NCI-H1930 (cell line): ENCODE measurements around the gene LRMDA.

Source experiments
- DNase-seq, 2 experiments: peaks; one replicate each; lab custom pipeline; 2025; lab: John Stamatoyannopoulos, UW

Gene LRMDA

DNA sequence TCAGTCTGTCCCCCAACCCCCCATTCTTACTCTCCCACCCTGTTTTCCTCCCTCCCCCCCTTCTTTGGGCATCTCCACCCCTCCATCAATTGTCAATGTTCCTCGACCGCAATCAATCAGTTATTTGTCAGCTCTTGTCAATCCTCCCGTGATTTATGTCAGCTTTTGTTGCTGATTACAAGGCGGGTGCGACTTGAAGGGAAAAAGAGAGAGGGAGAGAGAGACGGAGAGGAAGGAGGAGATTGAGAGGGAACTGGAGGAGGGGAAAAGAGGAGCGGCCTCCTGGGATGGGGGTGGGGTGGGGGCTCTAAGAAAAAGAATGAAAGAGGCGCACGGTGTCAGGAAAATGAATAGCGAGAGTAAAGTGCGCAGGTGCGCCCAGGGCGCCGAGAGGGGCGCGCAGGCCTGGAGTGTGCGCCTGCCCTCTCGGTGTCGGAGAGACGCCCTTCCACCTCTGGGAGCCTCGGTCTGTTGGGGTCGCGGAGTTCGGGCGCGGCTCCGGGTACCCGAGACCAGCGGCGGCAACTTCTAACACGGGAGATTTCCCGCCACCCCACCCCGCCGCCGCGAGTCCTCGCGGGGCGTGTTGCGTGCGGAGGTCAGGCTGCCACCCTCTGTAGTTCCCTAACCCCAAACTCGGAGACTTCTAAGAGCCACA lies 28.8 kb upstream of the LRMDA start:
- peak; percentile 68 to 81 for DNase-seq

DNA sequence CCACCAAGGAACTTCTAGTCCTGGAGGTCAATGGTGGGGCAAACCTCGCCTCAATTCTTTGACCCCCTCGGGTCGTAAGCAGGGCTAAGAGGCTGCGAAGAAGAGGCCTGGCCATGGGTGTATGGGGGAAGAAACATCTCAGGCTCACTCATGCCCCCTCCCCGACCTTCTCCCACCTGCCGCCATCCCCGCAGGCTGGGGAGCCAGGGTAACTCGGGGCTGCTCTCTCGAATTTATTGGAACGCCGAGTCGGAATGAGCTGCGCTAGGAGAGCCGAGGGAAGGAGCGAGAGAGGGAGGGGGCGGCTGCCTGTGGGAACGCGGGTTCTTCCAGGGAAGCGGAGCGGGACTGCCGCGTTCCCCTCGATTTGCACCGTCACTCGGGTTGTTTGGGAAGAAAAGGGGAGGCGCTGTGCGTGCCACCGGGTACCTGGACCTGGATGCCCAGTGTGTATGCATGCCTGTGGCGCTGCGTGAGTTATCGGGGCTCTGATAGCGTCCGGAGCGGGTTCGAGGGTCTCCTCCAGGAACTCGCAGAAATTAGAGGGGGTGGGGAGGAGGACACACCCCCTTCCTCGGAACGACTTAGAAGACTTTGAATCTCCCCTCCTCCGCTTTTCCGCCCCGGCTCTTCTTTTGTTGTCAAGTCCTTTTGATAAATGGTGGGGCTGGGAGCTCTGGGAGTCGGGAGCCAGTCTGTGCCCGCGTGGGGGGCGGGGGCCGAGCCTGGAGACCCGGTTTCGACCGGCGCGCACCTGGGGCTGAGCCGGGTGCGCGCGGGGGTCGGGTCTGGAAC lies 28.1 kb upstream of the LRMDA start:
- peak in 1 of 2 experiments; percentile 36 for DNase-seq

DNA sequence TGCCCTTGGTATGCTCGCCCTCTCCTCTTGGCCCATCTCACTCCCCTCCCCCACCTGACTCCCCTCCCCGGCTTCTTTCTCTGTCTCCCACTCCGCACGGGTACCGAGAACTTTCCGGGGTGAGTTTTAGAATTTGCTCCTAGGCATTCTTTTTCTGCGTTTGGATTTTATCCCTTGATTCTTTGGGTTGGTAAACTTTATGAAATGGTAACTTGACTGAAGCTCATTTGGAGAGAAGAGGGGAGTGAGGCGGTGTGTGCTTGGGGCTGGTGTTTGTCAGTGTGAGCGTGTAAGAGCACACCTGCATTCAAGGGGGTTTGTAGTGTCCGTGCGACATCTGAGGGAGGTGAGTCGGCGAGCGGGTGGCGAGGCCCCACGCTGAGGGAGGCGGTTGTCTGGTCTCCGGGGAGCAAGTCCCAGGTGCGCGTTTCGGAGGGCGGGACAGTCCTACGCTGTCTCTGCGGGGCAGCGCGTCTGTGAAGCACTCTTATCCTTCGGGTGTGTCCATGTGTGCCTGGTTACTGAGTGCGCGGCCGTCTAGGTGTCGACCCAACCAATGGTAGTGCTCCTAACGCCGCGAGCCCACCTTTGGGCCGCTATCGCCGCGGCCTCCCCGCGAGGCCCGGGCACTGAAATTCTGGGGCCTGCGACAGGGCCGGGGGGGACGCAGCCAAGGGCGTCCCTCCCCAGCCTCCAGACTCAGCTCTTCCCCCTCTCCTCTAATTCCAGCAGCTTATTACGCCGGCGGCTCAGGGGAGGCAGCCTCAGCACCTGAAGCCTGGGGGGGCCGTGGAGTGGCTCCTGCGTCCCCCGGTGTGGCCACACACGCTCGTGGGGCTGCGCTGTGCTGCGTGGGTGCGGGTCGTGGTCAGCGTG lies 27.2 kb upstream of the LRMDA start:
- peak in 1 of 2 experiments; percentile 22 for DNase-seq

DNA sequence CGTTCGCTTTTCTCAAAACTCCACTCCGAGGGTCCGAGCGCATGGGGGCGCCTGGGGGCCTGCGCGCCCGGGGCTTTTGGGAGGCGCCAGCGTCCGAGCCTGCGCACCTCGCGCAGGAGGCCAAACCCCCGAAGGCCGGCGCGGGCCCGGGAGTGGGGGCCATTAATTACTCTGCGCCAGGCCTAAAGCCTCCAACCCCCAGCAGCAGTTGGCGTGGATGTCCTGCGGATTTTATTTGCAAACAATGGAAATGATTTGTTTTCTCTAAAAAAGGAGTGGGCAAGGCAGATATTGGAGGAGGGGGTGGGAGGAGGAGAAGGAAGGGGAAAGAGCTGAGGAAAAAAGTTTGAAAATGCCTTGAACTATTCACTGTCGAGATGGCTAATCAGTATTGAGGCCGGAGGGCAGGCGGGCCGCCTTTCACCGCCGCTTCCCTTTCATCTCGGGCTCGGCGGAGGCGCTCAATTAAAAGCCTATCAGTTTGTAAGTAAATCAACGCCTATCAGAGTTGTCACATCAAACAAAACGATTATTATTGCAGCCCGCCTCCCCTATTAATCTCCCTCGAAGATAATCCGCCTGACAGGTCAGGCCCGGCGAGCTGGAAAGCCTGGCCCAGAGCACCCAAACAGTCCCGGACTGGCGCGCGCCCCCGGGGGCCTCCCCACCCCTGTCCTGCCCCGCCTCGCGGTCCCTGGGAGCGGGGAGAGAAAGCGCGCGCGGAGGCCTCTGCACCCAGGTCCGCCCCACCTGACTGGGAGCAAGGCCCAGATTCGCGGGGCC lies 26.4 kb upstream of the LRMDA start:
- DNase-seq: peak; percentile 57 to 63

DNA sequence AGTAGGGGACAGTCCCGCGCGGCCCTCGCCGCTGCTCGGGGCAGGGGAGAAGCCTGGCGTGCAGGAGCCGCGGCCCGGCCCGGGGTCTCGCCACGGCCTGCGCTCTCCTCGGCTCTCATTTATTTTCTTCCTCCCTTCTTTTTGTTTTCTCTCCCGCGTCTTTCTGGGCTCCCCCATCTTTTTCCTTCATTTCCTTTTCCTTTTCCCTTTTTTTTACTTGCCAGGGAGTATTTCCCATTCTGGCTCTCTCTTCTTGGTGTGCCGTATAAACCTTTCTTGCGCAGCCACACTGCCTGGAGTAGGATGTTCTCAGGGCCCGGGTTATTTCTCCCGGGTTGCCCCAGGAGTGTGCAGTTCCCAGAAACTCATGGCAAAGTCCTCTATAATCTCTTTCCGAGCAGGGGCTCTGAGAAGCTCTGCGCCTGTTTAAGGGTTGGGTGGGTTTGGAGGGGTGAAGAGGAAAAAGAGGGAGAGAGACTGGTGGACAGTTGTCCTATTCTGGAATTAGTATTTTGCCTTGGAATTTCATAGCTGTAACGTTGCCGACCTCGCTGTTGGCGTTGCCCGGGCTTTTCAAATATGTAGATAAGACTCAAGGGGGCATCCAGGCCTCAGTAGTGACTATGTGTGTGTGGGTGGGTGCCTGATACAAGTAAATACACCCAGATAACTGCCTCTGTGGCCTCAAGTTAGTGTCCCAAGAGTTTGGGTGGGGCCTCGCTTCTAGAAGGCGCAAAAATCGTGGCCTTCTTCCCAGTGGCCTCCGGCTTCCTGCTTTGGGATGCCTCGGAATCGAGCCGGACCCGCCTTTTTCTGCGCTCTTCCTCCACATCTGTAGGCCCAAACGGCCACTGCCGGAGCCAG lies 25.6 kb upstream of the LRMDA start:
- no peak for DNase-seq

DNA sequence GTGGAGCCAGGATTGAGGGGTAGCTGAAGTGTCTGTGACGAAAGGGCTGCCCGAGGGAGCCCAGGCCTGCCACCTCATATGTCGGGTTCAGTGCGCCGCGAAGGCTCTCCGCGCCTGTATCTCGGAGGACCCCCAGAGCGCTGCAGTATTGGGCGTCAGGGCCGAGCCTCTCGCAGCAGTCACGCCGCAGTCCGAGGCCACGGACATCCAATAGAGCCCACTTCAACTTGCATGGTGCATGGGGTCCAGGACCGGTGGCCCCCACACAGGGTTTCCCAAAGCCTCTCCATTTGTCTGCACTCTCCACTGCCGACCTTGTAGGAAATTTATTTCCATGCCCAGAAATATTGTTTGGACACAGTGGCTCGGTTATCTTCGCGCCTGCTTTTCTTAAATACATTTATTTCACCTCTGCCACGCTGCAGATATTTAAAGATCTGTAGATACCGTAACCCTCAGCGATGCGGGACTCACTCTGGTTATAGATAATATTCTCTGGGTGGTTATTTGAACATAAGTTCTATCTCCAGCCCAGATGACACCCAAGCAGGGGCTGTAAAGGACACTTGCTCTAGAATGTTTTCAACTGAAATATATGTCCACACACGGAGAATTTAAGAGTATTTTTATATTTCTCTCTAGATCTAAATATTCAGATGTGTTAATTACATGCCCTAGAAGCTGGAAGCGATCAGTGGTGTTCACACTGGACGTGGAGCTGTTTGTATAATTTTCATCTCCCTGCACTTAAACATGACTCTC lies 24.8 kb upstream of the LRMDA start:
- DNase-seq: no peak

DNA sequence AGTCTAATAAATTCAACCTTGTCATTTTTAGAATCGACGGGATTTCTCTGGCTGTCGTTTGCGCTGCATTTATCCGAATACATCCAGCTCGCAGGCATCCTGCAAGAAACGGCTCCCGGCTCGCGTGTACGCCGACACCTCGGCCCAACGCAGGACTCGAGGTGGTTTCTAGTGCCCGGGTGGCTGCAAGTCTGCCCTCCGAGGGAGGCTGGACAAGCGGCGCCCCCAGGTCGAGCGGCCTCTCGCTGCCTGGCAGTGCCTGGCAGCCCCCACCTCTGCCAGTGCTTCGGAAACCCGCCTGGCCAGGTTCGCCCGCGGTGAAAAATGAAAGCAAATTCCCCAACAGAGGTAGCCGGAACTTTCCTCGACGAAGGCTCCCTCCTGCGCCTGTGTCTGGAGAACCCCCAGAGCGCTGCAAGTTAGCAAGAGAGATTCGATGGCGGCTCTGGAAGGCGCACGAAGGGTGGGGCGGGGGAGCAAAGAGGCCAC lies 24.2 kb upstream of the LRMDA start:
- DNase-seq: no peak

DNA sequence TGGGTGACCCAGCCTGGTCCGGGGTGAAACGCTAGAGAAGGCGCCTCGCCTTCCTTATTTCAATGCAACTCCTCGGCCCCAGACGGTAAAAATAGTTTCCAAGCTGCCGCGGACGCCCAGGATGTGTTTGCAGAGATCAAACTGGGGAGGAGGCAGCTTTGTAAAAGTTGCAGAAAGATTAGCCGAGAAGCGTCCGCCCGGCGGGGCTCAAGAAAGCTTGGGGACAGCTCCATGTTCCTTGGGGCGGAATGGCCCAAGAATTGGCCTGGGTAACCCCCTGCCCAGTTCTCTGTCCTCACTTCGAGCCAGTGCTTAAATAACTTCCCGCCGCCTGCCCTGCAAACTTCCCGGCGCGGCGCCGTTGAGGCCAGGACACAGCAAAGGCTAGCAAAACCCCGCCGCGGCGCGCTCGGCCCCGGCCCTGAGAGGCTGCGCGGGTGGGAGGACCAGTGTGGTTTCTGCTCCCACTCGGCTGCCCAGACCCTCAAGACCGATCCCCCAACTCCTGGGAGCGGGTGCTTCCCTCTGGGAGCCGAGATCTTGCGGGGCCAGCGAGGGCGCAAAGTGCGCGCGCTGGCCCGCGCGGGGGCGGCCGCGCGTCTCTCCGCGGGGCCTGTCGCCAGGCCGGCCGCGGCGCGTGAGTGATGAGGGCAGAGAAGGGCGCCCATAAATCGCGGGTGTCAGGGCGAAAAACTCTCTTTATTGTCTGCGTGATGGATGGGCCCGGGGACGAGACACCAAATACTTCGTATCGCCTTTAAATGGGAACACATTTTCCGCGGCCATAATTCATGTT lies 23.5 kb upstream of the LRMDA start:
- no peak for DNase-seq

DNA sequence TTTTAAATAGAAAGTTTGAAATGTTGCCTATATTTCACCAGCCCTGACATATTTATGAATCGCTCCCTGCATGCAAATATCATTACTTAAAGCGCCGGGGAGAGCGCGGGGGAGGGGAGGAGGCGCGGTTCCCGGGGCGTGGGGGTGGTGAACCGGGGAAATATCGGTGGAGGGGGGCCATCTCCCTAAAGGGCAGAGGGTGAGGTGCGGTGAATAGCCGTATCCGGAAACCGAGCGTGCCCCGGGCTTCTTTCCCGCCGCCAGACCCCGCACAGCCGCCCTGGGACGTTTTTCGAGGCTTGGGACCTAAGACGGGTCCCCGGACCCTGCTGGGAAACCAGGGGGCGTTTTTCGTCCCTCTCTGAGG lies 22.9 kb upstream of the LRMDA start:
- DNase-seq: no peak

DNA sequence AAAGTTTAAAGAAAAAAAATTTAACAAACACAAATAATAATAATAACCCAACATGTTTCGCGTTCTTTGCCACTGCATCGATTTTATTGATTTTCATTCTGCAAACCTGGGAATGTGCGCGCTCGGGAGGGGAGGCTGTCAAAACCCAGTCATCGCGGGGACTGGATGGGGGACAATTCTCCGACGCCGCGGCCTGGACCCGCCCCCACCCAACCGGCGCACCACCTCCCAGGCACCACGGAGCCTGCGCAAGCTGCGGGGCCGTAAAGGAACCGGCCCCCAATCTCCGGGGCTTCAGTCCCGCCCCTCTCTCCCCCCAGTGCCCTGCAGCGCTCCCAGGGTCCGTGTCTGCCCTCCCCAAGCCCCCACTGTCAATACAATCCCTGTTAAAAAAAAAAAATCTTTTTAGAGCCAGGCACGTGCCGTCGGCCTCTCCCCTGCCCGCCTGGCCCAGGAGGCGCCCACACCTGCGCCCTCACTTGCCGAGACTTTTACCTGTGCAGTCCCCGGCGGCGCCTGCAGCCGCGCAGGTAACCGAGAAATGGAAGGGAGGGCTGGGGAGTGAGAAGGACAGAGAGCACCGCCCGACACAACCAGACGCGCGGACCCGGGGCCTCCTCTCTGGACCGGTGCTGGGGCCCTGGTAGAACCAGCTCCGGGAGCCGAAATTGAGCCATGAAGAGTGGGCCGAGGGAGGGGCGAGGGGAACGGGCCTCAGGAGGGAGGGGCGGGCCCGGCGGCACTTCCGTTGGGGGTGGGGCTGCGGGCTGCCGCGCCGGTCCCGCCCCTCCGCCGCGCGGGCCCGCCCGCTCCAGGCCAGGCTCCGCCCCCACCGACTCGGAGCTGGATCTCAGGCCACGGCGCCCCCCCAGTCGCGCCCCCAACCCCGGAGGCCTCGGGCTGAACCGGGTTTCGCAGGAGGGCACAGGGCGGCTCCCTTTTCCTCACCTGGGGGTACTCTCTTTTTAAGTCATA lies 22.2 kb upstream of the LRMDA start:
- peak; percentile 65 to 76 for DNase-seq

DNA sequence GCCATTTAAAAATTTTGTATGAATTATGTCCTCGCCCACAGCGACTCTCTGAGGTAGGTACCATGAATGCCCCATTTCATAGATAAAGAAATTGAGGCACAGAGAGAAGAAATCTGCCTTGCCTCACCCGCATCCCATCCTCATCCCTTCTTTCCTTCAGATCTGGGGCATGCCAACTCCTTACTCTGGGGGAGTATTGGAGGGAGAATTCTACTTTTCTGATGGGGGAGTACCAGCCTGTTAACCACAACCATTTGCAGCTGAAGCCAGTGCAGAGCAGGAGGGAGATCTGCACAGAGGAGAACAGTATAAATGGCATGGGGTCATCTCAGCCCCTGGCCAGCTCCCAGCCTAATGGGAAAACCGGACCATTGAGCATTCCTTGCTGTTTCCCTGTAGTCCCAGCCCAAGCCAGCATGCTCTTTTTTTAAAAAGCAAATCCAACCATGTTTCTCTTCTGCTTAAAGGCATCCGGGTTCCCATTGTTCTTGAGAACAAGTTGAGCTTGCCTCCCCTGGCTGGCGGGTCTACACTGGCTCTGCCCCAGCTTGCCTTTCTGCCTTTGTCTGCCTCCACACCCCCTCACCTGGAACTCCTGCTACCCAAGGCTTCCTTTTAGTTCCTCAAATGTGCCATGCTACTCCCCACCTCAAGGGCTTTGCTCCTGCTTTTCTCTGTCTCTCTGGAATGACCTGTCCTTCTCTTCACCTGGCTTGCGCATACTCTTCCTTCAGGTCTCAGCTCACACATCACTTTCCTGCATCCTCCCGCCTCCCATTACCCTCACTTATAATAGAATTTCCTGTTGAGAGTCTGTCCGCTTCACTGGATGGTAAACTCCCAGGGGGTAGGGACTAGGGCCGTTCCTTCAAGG lies 21.1 kb upstream of the LRMDA start:
- DNase-seq: no peak

DNA sequence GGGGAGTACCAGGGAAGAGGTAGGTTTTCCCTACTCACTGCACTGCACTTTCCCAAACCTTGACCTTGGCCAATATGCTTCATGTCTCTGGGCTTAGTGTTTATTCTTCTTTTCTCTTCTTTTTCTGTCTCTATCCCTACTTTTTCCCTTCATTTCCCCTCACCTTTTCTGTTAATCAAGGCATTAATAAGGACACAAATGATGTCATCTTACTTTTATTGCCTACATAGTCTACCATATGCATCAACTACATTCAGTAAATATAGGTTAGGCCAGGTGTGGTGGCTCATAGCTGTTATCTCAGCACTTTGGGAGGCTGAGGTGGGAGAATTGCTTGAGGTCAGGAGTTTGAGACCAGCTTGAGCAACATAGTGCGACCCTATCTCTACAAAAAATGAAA lies 16.9 kb upstream of the LRMDA start:
- DNase-seq: no peak

DNA sequence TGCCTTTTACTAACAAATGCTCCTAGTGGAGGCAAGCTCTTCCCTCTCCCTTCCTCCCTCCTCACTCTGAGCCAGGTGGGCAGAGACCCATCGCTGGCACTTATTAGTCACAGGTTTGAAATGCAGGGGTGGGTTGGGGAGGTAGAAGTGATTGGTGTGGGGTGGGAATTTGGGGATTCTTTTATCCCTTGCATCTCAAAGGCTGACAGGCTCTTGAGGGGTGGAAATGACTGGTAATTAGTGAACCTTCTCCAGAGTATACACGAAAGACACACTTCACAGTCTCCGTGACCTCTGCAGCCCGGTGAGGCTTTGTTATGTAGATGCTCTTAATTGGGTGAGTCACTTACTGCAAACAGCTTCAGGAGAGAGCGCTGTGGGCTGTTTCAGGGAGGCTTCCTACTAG lies 13.9 kb upstream of the LRMDA start:
- peak; percentile 9 to 24 for DNase-seq

DNA sequence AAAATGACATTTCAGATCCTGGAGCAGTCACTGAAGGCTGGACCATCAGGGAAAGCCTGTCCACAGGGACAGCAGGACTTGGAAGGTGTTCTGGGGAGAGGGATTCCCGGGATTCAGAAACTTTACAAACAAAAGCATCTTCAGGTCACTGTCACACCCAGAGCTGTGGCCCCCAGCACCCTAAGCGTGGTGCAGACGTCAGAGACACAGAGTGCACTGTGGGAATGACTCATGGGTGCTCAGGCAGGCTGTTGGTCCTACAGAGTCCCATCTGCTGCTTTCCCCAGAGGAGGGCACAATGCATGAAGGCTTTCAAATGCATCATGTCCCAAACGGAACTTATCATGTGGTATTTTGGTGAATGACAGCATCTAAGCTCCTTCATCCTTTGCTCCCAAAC lies 13.1 kb upstream of the LRMDA start:
- DNase-seq: no peak

DNA sequence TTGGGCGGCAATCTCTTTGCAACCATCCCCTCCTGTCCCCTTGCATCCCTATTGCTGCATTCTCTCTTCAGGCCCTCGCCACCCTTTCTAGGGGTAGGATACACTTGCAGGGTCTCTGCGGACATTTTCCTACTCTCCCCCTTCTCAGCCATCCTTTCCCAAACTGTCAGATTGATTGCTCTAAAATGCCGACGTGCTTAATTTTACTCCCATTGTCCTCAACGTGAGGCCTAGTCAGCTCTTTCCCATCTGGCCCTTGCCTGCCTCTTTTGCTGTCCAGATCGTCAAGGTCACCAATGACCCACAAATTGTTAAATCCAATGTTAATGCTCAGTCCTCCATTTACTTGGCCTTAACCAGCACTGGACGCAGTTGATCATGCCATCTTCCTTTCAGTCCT lies 12.7 kb upstream of the LRMDA start:
- no peak for DNase-seq

DNA sequence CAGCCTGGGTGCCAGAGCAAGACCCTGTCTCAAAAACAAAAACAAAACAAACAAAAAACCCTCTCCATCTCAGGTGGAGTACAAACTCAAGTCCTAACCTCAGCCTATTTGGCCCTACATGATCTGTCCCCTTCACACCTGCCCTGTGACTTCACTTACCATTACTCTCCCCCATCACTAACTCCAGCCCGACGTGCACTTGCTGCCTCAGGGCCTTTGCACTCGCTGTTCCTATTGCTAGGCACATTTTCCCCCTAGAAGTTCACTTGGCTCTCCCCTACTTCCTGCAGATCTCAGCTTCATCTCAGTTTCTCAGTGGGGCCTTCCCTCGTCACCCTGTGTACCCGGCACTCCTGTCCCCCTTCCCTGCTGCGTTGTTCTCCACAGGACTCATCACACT lies 8.5 kb upstream of the LRMDA start:
- DNase-seq: no peak

DNA sequence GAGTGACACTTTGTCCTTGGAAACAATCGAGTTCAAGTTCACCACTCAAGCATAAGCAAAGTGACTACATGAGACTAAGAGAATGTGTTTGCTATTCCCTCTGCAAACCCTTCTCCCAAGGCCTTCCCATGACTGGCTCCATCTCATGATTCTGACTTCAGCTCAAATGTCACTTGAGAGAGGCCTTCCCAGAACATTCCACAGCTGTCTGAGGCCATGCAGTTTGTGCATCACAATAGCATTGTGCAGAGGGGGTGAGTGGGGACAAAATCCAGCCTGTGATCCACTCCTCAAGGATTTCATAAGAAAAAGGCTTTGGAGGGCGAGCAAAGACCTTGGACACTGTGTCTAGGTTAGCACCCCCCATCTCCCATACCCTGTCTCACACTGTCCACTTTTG lies 6.9 kb upstream of the LRMDA start:
- no peak for DNase-seq
